Ectodermal cell (in vitro differentiated cells): ENCODE results near the gene LIMCH1.
"Not testable (repeated sequence)": the region's sequence is repeated elsewhere in the genome, so short reads cannot be mapped to it uniquely, and the experiment has no call there.

Source experiments
- H3K27ac ChIP-seq: 2 replicates; pipeline ENCODE4 v1.7.0; 2013; ENCODE audit warnings: mild to moderate bottlenecking, low read depth, low read length; ENCODE audit not compliant: insufficient read depth, poor library complexity, severe bottlenecking
- H3K27me3 ChIP-seq: 2 replicates; pipeline ENCODE4 v1.7.0; 2013; ENCODE audit warnings: mild to moderate bottlenecking, low read length; ENCODE audit not compliant: insufficient read depth, control insufficient read depth, poor library complexity, severe bottlenecking
- H3K36me3 ChIP-seq: one replicate; pipeline ENCODE4 v1.7.0; 2013; ENCODE audit warnings: low read length; ENCODE audit not compliant: control insufficient read depth, insufficient read depth
- H3K4me1 ChIP-seq: one replicate; pipeline ENCODE4 v1.7.0; 2013; ENCODE audit warnings: low read length; ENCODE audit not compliant: control insufficient read depth, insufficient read depth
- H3K4me3 ChIP-seq: 2 replicates; pipeline ENCODE4 v1.7.0; 2013; ENCODE audit warnings: low read depth, low read length, control low read depth; ENCODE audit not compliant: insufficient read depth
- H3K9me3 ChIP-seq: 2 replicates; pipeline ENCODE4 v1.7.0; 2013; ENCODE audit warnings: mild to moderate bottlenecking, low read length, moderate library complexity; ENCODE audit not compliant: control insufficient read depth
- WGBS, 2 experiments: methylation state at CpG; one replicate each; pipeline ENCODE4 v1.1.7; 2013; ENCODE audit warnings: missing lambda C conversion rate in 2 of 2; 5-methylcytosine and 5-hydroxymethylcytosine counted together

Gene LIMCH1

DNA sequence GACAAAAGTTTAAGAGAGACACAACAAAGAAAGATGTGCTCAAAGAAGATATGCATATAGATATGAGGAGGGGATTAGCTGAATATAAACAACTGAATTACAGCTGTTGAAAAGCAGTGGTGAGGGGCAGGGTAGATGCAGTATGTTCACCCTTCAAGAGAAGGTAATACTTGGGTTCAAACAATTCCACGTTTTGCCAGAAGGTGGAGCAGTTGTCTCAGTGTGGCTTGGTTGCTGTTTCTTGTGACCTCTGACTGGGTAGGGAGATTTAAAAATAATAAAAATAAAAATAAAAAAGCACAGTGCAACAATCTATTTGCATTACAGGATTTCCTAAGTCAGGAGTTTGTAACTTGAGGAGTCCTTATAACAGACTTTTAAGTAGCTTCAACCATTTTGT lies 187.3 kb downstream of the LIMCH1 start:
- no peak overlapping the region for H3K4me3 ChIP-seq
- 6 to 7% methylated on average over 1 of the region's 1 CpG for WGBS, 2 experiments
- no peak overlapping the region for H3K27ac ChIP-seq
- H3K27me3 ChIP-seq, result no peaks in the 10 kb centered on the region
- H3K9me3 ChIP-seq, result no peaks in the 10 kb centered on the region
- no peaks in the 10 kb centered on the region for H3K36me3 ChIP-seq
- H3K4me1 ChIP-seq, result no peaks in the 10 kb centered on the region

DNA sequence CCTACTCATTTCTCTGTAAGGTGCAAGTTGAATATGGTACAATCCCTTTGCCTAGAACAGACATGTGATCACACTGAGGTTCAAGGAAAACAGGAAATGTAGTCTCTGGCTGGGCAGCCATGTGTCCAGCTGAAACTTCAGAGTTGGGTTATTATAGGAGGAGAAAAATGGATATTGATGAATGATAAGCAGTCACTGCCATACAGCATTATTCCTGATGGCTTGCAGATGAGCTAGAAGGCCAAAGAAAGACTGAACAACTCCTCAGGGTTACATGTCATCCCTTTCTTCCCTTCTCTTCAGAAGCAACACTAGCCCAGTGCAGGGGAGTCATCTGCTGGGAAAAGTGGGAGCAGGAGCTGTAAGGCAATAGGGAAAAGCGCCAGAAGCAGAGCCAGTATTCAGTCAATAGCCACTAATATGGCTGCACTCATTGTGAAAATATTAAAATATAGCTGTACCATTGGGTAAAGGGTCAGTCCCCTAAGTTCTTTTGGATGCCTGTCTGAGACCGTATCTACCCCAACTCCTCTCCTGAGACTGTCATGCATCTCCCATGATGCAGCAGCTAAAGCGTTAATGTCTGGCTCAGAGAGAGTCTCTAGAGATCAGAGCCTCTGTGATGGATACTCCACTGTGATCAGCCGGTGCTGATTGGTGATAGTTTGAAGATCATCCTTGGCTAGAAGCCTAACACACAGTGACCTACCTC lies 190.1 kb downstream of the LIMCH1 start:
- Histone ChIP-seq H3K27me3 (peaks cover 3% of the 10 kb centered on the region), H3K36me3 (no peaks in the 10 kb centered on the region), H3K27ac (no peak overlapping the region), H3K4me3 (no peak overlapping the region), H3K9me3 (no peaks in the 10 kb centered on the region), H3K4me1 (no peaks in the 10 kb centered on the region)
- WGBS, 2 experiments, result 89 to 91% methylated on average over 4 of the region's 4 CpGs

DNA sequence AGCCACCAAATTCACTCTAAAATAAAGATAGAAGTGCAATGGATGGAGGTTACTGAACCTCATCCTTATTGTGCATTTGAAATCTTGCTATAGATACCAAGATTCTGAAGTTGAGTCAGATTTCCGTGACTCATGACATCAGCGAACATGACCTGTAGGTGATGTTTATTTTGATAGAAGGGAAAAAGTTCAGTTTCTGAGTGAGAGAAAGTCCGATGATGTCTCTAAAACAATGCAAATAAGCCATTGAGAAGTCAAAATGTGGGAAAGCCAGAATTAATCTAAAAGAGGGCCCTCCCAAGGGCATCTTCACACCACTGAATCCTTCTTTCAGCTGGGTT lies 190.6 kb downstream of the LIMCH1 start:
- Histone ChIP-seq H3K27ac (no peak overlapping the region), H3K36me3 (no peaks in the 10 kb centered on the region), H3K27me3 (peaks cover 6% of the 10 kb centered on the region), H3K9me3 (no peaks in the 10 kb centered on the region), H3K4me1 (no peaks in the 10 kb centered on the region), H3K4me3 (no peak overlapping the region)
- 90 to 96% methylated on average over 3 of the region's 3 CpGs for WGBS, 2 experiments

DNA sequence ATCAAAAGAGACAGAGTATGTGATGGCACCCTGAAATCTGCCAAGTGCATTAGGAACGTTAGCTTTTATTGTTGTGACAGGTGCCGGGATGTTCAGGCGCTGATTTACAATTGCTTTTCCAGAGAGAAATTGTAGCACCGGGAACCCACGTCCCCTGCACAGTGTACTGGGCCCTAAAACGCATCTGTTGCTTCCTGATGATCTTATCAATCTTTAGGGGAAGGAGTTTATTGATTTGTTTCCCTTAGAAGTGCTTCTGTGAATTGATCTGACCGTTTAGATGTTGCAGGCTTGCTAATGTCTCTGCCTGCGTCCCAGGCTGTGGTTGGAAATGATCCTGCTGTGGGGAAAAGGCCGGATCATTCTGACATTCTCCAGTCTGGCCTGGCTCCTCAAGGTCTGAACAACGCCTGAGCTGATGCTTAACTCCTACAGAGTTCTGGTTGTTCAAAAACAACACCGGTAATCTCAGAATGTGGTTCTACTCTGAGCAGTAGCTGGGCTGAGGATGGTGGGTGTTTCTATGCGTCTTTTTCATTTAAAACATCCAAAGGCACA lies 193.7 kb downstream of the LIMCH1 start:
- Histone ChIP-seq H3K9me3 (no peaks in the 10 kb centered on the region), H3K4me3 (no peak overlapping the region), H3K4me1 (no peaks in the 10 kb centered on the region), H3K27me3 (peaks cover 6% of the 10 kb centered on the region), H3K36me3 (no peaks in the 10 kb centered on the region), H3K27ac (no peak overlapping the region)
- 81% methylated on average over 12 of the region's 12 CpGs for WGBS, 2 experiments

DNA sequence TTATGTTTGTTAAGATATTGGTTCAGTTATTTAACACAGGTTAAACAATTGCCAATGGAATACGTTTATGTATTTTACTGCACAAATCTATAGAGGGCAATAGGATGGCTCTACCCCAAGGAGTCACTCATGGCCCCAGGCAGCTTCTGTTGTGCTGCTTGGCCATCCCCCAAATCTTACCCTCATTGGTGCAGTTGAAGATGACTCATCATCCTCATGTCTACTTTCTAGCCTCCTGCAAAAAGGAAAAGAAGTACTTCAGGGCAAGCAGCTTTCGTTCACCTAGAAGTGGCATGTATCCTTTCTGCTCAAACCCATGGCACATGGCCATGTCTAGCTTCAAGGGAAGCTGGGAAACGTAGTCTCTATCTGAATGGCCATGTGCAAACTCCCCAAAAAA lies 196.4 kb downstream of the LIMCH1 start:
- 84 to 90% methylated on average over 3 of the region's 3 CpGs for WGBS, 2 experiments
- Histone ChIP-seq H3K27me3 (peaks cover 14% of the 10 kb centered on the region), H3K4me1 (no peaks in the 10 kb centered on the region), H3K4me3 (no peak overlapping the region), H3K36me3 (no peaks in the 10 kb centered on the region), H3K27ac (no peak overlapping the region), H3K9me3 (no peaks in the 10 kb centered on the region)

DNA sequence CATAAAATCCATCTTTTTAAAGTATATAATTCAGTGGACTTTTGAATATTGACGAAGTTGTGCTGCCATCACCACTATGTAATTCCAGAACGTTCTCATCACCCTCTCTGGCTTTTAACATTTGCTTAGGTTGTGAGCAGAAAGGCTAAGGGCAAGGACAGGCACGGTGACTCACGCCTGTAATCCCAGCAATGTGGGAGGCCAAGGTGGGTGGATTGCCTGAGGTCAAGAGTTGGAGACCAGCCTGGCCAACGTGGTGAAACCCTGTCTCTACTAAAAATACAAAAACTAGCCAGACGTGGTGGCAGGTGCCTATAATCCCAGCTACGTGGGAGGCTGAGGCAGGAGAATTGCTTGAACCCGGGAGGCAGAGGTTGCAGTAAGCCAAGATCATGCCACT lies 199.5 kb downstream of the LIMCH1 start:
- not testable (repeated sequence) for H3K27ac ChIP-seq, H3K4me3 ChIP-seq, H3K36me3 ChIP-seq, H3K4me1 ChIP-seq, H3K9me3 ChIP-seq
- peaks cover 43% of the 10 kb centered on the region for H3K27me3 ChIP-seq
- WGBS, 2 experiments, result 79 to 82% methylated on average over 8 of the region's 8 CpGs

DNA sequence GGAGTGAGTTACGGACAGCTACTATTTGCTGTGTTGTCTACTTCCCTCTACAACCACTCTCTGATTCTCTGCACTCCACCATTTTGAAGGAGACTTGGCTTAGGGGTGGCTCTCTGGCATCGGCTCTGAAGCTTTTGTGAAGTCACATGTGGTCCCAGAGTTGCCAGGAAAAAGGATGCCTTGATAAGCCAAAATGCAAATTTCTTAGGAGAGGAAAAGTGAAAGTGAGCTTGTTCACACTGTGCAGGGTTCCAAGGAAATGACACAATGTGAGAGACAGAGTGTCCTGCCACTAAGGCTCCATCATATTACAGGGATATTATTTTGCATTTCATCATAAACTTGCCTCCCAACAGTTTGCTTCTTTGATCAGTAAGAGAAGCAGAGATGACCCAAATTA lies 203.4 kb downstream of the LIMCH1 start:
- Histone ChIP-seq H3K9me3 (no peaks in the 10 kb centered on the region), H3K4me3 (no peak overlapping the region), H3K4me1 (no peaks in the 10 kb centered on the region), H3K27me3 (peaks cover 76% of the 10 kb centered on the region), H3K36me3 (no peaks in the 10 kb centered on the region), H3K27ac (no peak overlapping the region)
- 85 to 92% methylated on average over 2 of the region's 2 CpGs for WGBS, 2 experiments

GRCh38 chr4:41744572-41745291 lies 206.8 kb downstream of the LIMCH1 start:
- Histone ChIP-seq H3K27ac (no peak overlapping the region), H3K4me1 (peaks cover 6% of the 10 kb centered on the region), H3K36me3 (no peaks in the 10 kb centered on the region), H3K9me3 (no peaks in the 10 kb centered on the region), H3K4me3 (no peak overlapping the region), H3K27me3 (peaks cover 100% of the 10 kb centered on the region)
- WGBS, 2 experiments, result 7 to 10% methylated on average over 33 of the region's 33 CpGs

- Histone ChIP-seq H3K36me3 (no peaks in the 10 kb centered on the region), H3K27ac (no peak overlapping the region), H3K4me3 (no peak overlapping the region), H3K27me3 (peaks cover 100% of the 10 kb centered on the region), H3K4me1 (peaks cover 13% of the 10 kb centered on the region), H3K9me3 (no peaks in the 10 kb centered on the region)
- 2 to 3% methylated on average over 54 of the region's 54 CpGs for WGBS, 2 experiments
Observed at GRCh38 chr4:41745292-41746024, 207.5 kb downstream of the LIMCH1 start.

DNA sequence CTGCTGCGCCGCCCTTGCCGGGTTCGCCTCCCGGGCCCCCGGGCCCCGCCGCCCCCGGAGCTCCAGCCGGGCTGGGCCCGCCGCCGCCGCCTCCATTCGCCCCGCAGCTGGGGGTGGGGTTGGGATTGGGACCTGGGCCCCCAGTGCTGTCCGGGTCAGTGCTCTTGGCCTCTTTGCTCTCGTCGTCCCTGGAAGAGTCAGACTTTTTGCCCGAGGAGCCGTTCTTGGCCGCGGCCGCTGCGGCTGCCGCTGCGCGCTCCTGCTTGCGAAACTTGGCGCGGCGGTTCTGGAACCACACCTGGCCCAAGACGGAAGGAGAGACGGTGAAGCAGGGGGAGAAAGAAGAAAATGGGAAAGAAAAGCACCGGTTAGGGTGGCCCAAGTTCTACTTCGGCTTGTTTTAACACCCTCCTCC lies 208.1 kb downstream of the LIMCH1 start:
- peaks cover 100% of the 10 kb centered on the region for H3K27me3 ChIP-seq
- H3K36me3 ChIP-seq, result no peaks in the 10 kb centered on the region
- H3K4me3 ChIP-seq, result no peak overlapping the region
- 2% methylated on average over 36 of the region's 36 CpGs for WGBS, 2 experiments
- no peak overlapping the region for H3K27ac ChIP-seq
- H3K4me1 ChIP-seq, result peaks cover 19% of the 10 kb centered on the region
- no peaks in the 10 kb centered on the region for H3K9me3 ChIP-seq
